ENCODE results near the gene NVL. TPM values are rescaled to one million over a fixed set of nuclear protein-coding genes. Genes with fewer than 3 reads are reported as not detected.

Gene NVL
- polyA plus RNA-seq, 6 donors from 2014 or later = 12.0 to 34.4 (median 22.2) TPM

GRCh38 chr1:224292419-224292818 is 37.6 kb downstream of the NVL start:
- H3K27ac Mint-ChIP-seq = no peak overlapping the region
- peaks cover 0 to 5% (median 0%) of the 10 kb centered on the region in 3 donors for H3K4me1 Mint-ChIP-seq
- no peaks in the 10 kb centered on the region for H3K9me3 Mint-ChIP-seq
- peaks cover 16 to 23% of the 10 kb centered on the region in 2 donors for H3K36me3 Mint-ChIP-seq
- no peak for DNase-seq
- no peak overlapping the region for H3K4me3 Mint-ChIP-seq
- ATAC-seq (ENCODE audit: low read depth in 2 of 2) = no peak
- H3K27me3 Mint-ChIP-seq = no peaks in the 10 kb centered on the region

GRCh38 chr1:224289396-224289795 is 40.6 kb downstream of the NVL start:
- DNase-seq (no peak), ATAC-seq (ENCODE audit: low read depth in 2 of 2) (no peak)
- no peaks in the 10 kb centered on the region for H3K27me3 Mint-ChIP-seq
- no peaks in the 10 kb centered on the region for H3K9me3 Mint-ChIP-seq
- H3K4me3 Mint-ChIP-seq = no peak overlapping the region
- H3K27ac Mint-ChIP-seq = peak overlapping the region in 1 of 6 donors; percentile 59
- H3K4me1 Mint-ChIP-seq = peaks cover 0 to under 1% (median 0%) of the 10 kb centered on the region in 3 donors
- H3K36me3 Mint-ChIP-seq = peaks cover 5 to 24% of the 10 kb centered on the region in 2 donors

- no peak for DNase-seq
- Mint-ChIP-seq H3K27me3 (no peaks in the 10 kb centered on the region), H3K4me1 (no peaks in the 10 kb centered on the region), H3K36me3 (peaks cover 0 to 16% of the 10 kb centered on the region in 2 donors), H3K4me3 (no peak overlapping the region), H3K9me3 (no peaks in the 10 kb centered on the region), H3K27ac (no peak overlapping the region)
- ATAC-seq (ENCODE audit: low read depth in 2 of 2) = no peak
Measured at GRCh38 chr1:224287714-224288113, 42.3 kb downstream of the NVL start.

- H3K27ac Mint-ChIP-seq = no peak overlapping the region
- no peaks in the 10 kb centered on the region for H3K4me1 Mint-ChIP-seq
- no peaks in the 10 kb centered on the region for H3K9me3 Mint-ChIP-seq
- ATAC-seq (ENCODE audit: low read depth in 2 of 2) (no peak), DNase-seq (no peak)
- no peaks in the 10 kb centered on the region for H3K27me3 Mint-ChIP-seq
- H3K36me3 Mint-ChIP-seq = peaks cover 0 to 12% of the 10 kb centered on the region in 2 donors
- no peak overlapping the region for H3K4me3 Mint-ChIP-seq
Measured at GRCh38 chr1:224282140-224282539, 47.8 kb downstream of the NVL start.

GRCh38 chr1:224276771-224277487 is 53.0 kb downstream of the NVL start:
- Mint-ChIP-seq H3K27ac (peak overlapping the region in 5 of 6 donors; percentile 2 to 74 (median 53)), H3K36me3 (peaks cover 7 to 10% of the 10 kb centered on the region in 2 donors), H3K4me3 (no peak overlapping the region), H3K27me3 (no peaks in the 10 kb centered on the region), H3K9me3 (no peaks in the 10 kb centered on the region), H3K4me1 (no peaks in the 10 kb centered on the region)
- ATAC-seq (ENCODE audit: low read depth in 2 of 2) (no peak), DNase-seq (no peak)

GRCh38 chr1:224274970-224275626 is 54.9 kb downstream of the NVL start:
- ATAC-seq (ENCODE audit: low read depth in 2 of 2) (no peak), DNase-seq (no peak)
- H3K27ac Mint-ChIP-seq = peak overlapping the region in 4 of 6 donors; percentile 13 to 53 (median 42)
- H3K9me3 Mint-ChIP-seq = no peaks in the 10 kb centered on the region
- H3K36me3 Mint-ChIP-seq = peaks cover 7 to 10% of the 10 kb centered on the region in 2 donors
- H3K27me3 Mint-ChIP-seq = no peaks in the 10 kb centered on the region
- H3K4me3 Mint-ChIP-seq = no peak overlapping the region
- no peaks in the 10 kb centered on the region for H3K4me1 Mint-ChIP-seq

GRCh38 chr1:224273641-224274040 is 56.3 kb downstream of the NVL start:
- ATAC-seq (ENCODE audit: low read depth in 2 of 2) (no peak), DNase-seq (no peak)
- Mint-ChIP-seq H3K27ac (no peak overlapping the region), H3K27me3 (no peaks in the 10 kb centered on the region), H3K4me3 (no peak overlapping the region), H3K36me3 (peaks cover 7 to 10% of the 10 kb centered on the region in 2 donors), H3K4me1 (no peaks in the 10 kb centered on the region), H3K9me3 (no peaks in the 10 kb centered on the region)

- Mint-ChIP-seq H3K4me3 (no peak overlapping the region), H3K27me3 (no peaks in the 10 kb centered on the region), H3K36me3 (peaks cover 4 to 7% of the 10 kb centered on the region in 2 donors), H3K9me3 (no peaks in the 10 kb centered on the region), H3K4me1 (peaks cover 6 to 11% (median 7%) of the 10 kb centered on the region in 3 donors), H3K27ac (no peak overlapping the region)
- ATAC-seq (ENCODE audit: low read depth in 2 of 2) (no peak), DNase-seq (no peak)
Measured at GRCh38 chr1:224271106-224271505, 58.9 kb downstream of the NVL start.

- Mint-ChIP-seq H3K27ac (peak overlapping the region in 1 of 6 donors; percentile 70), H3K9me3 (no peaks in the 10 kb centered on the region), H3K27me3 (no peaks in the 10 kb centered on the region), H3K4me3 (no peak overlapping the region), H3K36me3 (peaks cover 3 to 8% of the 10 kb centered on the region in 2 donors), H3K4me1 (peaks cover 8 to 14% (median 9%) of the 10 kb centered on the region in 3 donors)
- DNase-seq (no peak), ATAC-seq (ENCODE audit: low read depth in 2 of 2) (no peak)
Measured at GRCh38 chr1:224267925-224268324, 62.0 kb downstream of the NVL start.

- ATAC-seq (ENCODE audit: low read depth in 2 of 2) (no peak), DNase-seq (no peak)
- H3K27me3 Mint-ChIP-seq = no peaks in the 10 kb centered on the region
- peak overlapping the region in 5 of 6 donors; percentile 7 to 82 (median 57) for H3K27ac Mint-ChIP-seq
- peaks cover 3 to 16% of the 10 kb centered on the region in 2 donors for H3K36me3 Mint-ChIP-seq
- H3K4me3 Mint-ChIP-seq = no peak overlapping the region
- H3K4me1 Mint-ChIP-seq = peaks cover 12 to 16% (median 14%) of the 10 kb centered on the region in 3 donors
- no peaks in the 10 kb centered on the region for H3K9me3 Mint-ChIP-seq
Measured at GRCh38 chr1:224266915-224267856, 62.8 kb downstream of the NVL start.

- H3K27ac Mint-ChIP-seq = peak overlapping the region; percentile 28 to 86 (median 60)
- no peak overlapping the region for H3K4me3 Mint-ChIP-seq
- H3K9me3 Mint-ChIP-seq = no peaks in the 10 kb centered on the region
- H3K36me3 Mint-ChIP-seq = peaks cover 3 to 16% of the 10 kb centered on the region in 2 donors
- peaks cover 12 to 16% (median 14%) of the 10 kb centered on the region in 3 donors for H3K4me1 Mint-ChIP-seq
- ATAC-seq (ENCODE audit: low read depth in 2 of 2) (no peak), DNase-seq (no peak)
- H3K27me3 Mint-ChIP-seq = no peaks in the 10 kb centered on the region
Measured at GRCh38 chr1:224266105-224266914, 63.7 kb downstream of the NVL start.

GRCh38 chr1:224264321-224264720 is 65.7 kb downstream of the NVL start:
- DNase-seq = no peak
- peak overlapping the region in 3 of 6 donors; percentile 30 to 57 (median 38) for H3K27ac Mint-ChIP-seq
- H3K4me1 Mint-ChIP-seq = peaks cover 12 to 16% (median 14%) of the 10 kb centered on the region in 3 donors
- H3K27me3 Mint-ChIP-seq = no peaks in the 10 kb centered on the region
- peaks cover 3 to 16% of the 10 kb centered on the region in 2 donors for H3K36me3 Mint-ChIP-seq
- no peaks in the 10 kb centered on the region for H3K9me3 Mint-ChIP-seq
- H3K4me3 Mint-ChIP-seq = no peak overlapping the region
- ATAC-seq (ENCODE audit: low read depth in 2 of 2) = no peak

Measured in naive B cell (primary cell).